ENCODE data around the gene TM4SF4. TPM values are rescaled to one million over a fixed set of nuclear protein-coding genes. Genes with fewer than 3 reads are reported as not detected.

Gene TM4SF4
- total and polyA plus RNA-seq, 5 experiments from 2014 or later: not detected

DNA sequence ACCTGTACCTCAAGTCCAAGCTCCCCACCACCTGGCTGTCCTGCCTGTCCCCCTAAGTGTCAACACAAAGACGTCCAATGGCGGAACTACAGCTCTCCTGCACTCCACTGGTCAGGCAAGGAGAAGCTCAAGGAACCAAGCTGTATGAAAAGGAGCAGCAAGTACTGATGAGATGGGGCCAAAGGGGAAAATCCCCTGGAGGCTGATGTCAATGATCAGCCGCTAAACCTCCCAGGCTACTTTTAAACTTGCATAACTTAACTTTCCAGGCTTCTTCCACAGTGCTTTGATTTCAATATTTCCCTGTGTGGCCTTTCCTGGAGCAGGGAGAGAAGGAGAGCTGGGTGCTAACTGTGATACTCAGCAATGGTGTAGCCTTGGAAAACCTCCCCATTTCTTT is 35.0 kb downstream of the TM4SF4 start:
- Mint-ChIP-seq H3K27me3 (peaks cover 12 to 35% (median 16%) of the 10 kb centered on the region in 5 donors), H3K4me1 (peaks cover 4 to 15% (median 15%) of the 10 kb centered on the region in 4 donors), H3K36me3 (no peaks in the 10 kb centered on the region), H3K9me3 (no peaks in the 10 kb centered on the region), H3K4me3 (no peak overlapping the region), H3K27ac (no peak overlapping the region)
- ATAC-seq (no peak), DNase-seq (no peak)
- POLR2A ChIA-PET: no interaction called here

DNA sequence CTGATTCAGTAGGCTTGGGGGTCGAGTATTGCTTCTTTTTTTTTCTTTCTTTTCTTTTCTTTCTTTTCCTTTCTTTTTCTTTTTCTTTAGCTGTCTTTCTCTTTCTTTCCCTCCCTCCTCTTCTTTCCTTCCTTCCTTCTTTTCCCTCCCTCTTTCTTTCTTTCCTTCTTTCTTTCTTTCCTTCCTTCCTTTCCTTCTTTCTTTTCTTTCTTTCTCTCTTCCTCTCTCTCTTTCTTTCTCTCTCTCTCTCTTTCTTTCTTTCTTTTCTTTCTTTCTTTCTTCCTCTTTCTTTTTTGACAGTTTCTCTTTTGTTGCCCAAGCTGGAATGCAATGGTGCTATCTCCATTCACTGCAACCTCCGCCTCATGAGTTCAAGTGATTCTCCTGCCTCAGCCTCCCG is 36.0 kb downstream of the TM4SF4 start:
- no peak for ATAC-seq
- H3K36me3 Mint-ChIP-seq: no peaks in the 10 kb centered on the region
- peaks cover 12 to 37% (median 18%) of the 10 kb centered on the region in 5 donors for H3K27me3 Mint-ChIP-seq
- H3K4me3 Mint-ChIP-seq: no peak overlapping the region
- H3K4me1 Mint-ChIP-seq: peaks cover 4 to 15% (median 15%) of the 10 kb centered on the region in 4 donors
- POLR2A ChIA-PET: no interaction called here
- DNase-seq: no peak
- no peaks in the 10 kb centered on the region for H3K9me3 Mint-ChIP-seq
- H3K27ac Mint-ChIP-seq: no peak overlapping the region

DNA sequence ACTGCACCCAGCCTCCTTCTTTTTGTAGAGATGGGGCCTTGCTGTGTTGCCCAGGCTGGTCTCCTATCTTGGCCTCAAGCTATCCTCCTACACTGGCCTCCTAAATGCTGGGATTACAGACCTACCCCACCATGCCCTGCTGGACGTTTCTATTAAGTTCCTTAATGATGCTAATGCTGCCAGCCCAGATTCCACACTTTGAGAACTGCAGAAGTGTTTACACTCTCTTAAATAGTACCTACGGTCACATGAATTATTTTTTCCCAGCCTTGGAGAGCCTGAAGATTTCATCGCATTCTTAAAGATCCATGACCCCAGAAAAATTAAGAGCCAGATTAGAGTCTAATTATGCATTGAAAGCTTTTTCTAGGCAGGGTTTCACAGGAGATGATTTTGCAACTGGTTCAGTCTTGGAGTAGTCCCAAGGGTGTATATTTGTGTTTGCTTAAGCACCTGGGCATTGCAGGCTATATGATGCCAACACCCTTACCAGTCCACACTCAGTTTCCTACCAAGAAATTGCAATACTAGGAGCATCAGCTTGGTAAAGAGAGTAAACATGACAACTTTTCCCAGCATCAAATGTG is 36.6 kb downstream of the TM4SF4 start:
- H3K4me3 Mint-ChIP-seq: no peak overlapping the region
- DNase-seq (no peak), ATAC-seq (no peak)
- peaks cover 4 to 15% (median 15%) of the 10 kb centered on the region in 4 donors for H3K4me1 Mint-ChIP-seq
- peaks cover 12 to 37% (median 18%) of the 10 kb centered on the region in 5 donors for H3K27me3 Mint-ChIP-seq
- H3K9me3 Mint-ChIP-seq: no peaks in the 10 kb centered on the region
- H3K27ac Mint-ChIP-seq: no peak overlapping the region
- H3K36me3 Mint-ChIP-seq: no peaks in the 10 kb centered on the region
- POLR2A ChIA-PET: no interaction called here

DNA sequence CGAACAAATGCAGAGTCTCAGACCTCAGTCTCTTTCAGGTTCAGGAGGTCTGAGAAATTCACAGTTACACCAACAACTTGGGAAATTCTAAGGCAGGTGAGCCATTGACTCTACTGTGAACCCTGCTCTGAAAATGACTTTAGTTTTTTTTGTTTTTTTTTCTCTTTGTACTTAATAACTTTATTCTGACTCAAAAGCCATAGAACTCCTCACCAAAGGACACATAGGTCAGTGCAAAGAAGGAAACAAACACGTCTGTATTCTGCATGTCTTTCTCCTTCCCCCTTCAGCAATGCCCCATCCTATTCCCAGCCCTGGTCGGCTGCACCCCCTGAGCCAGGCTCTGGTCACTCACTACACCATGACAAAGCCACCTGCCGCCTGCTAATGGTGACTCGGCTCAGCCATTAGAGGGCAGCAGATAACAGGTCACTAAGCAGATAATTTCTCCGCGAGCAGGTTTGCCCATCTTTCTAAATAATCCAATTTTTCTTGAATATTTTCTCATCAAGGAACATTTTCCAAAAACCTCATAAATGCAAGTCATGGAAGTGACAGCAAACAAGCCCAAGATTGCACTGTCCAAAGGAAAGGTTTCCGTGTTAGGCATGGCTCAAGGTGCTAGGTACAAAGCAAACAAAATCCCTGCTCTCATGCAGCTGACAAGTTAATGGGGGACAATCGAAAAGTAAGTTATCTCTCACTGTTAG is 37.7 kb downstream of the TM4SF4 start:
- no peak for ATAC-seq
- Mint-ChIP-seq H3K27ac (no peak overlapping the region), H3K4me1 (peaks cover 4 to 15% (median 15%) of the 10 kb centered on the region in 4 donors), H3K9me3 (no peaks in the 10 kb centered on the region), H3K36me3 (no peaks in the 10 kb centered on the region), H3K4me3 (no peak overlapping the region), H3K27me3 (peaks cover 10 to 32% (median 18%) of the 10 kb centered on the region in 5 donors)
- POLR2A ChIA-PET: no interaction called here
- peak in 1 of 10 donors; percentile 5 for DNase-seq

DNA sequence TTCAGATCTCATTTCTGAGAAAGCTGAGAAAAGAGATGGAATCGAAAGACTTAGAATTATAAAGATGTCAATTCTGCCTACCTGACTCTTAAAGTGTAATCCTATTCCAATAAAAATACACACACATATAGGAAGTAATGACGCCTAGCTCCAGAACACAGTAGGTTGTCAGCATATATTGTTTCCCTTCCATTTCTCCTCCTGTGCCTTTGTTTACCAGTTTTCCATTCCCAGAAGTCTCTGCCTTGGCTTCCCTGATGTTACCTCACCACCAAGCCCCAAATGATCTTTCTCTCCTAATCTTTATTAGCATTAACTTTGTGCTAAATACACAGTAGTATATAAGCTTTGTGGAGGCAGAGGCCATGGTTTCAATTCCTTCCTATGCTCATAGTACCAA is 40.0 kb downstream of the TM4SF4 start:
- H3K4me3 Mint-ChIP-seq: no peak overlapping the region

DNA sequence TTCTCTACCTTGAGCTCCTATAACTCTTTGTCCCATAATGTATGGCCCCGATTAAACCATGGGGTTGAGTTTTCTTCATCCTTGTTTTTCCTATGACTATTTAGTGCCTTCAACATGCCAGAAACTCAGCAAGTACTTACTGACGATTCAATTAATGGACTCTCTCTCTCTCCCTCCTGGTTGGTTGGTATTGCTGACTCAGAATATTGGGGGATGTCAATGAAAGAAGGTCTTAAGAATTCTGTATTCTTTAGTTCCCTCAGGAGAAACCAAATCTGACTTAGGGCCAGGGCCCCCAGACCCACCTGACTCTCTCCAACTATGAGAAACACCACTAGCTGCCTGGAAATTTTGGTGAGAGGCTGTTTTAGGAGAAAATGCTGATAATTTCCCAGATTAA is 40.8 kb downstream of the TM4SF4 start:
- no peaks in the 10 kb centered on the region for H3K36me3 Mint-ChIP-seq
- ATAC-seq (no peak), DNase-seq (no peak)
- no peak overlapping the region for H3K27ac Mint-ChIP-seq
- POLR2A ChIA-PET: no interaction called here
- peaks cover 7 to 26% (median 15%) of the 10 kb centered on the region in 5 donors for H3K27me3 Mint-ChIP-seq
- no peaks in the 10 kb centered on the region for H3K9me3 Mint-ChIP-seq
- H3K4me1 Mint-ChIP-seq: peaks cover 2 to 8% (median 5%) of the 10 kb centered on the region in 4 donors
- no peak overlapping the region for H3K4me3 Mint-ChIP-seq

More for the DNA sequence above, 40.0 kb downstream of the TM4SF4 start:
- Mint-ChIP-seq H3K27ac (no peak overlapping the region), H3K27me3 (peaks cover 7 to 29% (median 18%) of the 10 kb centered on the region in 5 donors), H3K9me3 (no peaks in the 10 kb centered on the region), H3K4me1 (peaks cover 2 to 8% (median 5%) of the 10 kb centered on the region in 4 donors), H3K36me3 (no peaks in the 10 kb centered on the region)
- DNase-seq: no peak
- ATAC-seq: no peak
- POLR2A ChIA-PET: no interaction called here

DNA sequence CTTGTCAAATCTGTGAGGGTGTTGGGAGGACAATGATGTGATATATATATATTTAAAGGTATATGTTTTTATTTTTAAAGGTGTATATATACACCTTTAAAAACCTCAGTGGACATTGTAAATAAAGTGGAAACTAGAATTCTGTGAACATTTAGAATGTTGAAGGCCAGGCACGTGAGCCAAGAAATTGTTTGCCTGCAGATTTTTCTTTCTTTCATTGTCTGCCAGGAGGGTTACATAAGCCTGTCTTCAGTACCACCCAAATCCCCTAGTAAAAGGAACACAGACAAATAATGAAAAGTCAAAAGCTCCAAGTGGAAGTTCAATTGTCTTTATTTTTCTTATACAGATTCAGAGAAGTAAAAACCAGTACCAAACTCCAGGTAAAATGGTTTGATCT is 42.4 kb downstream of the TM4SF4 start:
- Mint-ChIP-seq H3K4me3 (no peak overlapping the region), H3K36me3 (no peaks in the 10 kb centered on the region), H3K27ac (no peak overlapping the region)

DNA sequence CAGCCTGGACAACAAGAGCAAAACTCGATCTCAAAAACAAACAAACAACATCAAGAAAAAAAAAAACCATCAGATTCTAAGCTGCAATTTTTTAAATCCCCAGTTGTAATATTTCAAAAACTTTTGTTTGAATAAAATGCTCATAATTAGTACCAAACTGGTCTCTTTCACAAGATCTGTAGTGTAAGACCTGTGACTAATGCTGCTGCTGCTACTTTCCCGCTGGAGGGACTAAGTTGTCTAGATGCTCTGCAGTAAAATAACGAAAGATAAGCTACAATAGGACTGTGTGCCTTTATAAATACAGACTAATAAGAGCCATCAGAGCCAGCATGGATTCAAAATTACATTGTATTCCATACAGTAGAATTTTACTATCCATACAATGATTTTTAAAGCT is 45.4 kb downstream of the TM4SF4 start:
- no peak overlapping the region for H3K4me3 Mint-ChIP-seq
- no peak overlapping the region for H3K27ac Mint-ChIP-seq
- ATAC-seq (no peak), DNase-seq (no peak)
- H3K9me3 Mint-ChIP-seq: no peaks in the 10 kb centered on the region
- H3K4me1 Mint-ChIP-seq: no peaks in the 10 kb centered on the region
- POLR2A ChIA-PET: no interaction called here
- peaks cover 4 to 10% (median 7%) of the 10 kb centered on the region in 5 donors for H3K27me3 Mint-ChIP-seq
- no peaks in the 10 kb centered on the region for H3K36me3 Mint-ChIP-seq

More for the DNA sequence above, 42.4 kb downstream of the TM4SF4 start:
- no peak for ATAC-seq
- DNase-seq: no peak
- Mint-ChIP-seq H3K9me3 (no peaks in the 10 kb centered on the region), H3K27me3 (peaks cover 3 to 14% (median 9%) of the 10 kb centered on the region in 5 donors), H3K4me1 (peaks cover 0 to 8% (median 5%) of the 10 kb centered on the region in 4 donors)
- POLR2A ChIA-PET: no interaction called here

DNA sequence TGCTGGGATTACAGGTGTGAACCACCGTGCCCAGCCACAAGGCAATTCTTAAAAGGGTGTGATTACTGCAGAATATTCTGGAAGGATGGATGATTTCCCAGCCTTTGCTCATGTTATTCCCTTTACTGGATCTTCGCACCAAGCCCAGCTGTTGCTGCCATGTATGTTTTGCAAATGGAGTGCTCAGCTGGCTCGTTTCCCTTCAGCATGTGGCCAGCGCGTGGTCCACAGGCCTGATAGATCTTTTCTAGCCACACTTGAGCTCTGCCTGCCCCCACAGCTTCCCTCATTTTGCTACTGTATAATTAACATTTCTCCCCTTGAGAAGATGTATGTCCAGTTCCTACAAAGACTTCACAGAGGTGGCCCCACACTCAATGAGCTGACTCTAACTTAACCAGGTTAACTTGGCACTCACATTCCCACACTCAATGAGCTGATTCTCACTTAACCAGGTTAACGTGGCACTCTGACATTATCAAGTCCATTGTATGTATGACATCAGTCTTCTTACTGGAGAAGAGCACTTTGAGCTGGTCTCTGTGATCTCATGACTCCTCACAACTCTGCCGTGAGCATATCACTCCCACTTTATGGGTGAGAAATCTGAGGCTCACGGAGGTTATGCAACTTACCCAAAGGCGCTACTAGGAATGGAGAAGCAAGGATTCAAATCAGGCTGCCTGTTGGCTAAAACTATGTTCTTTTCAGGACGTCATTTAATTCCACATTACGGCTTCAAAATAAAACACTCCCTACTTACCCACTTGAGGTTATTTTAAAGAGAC is 49.2 kb downstream of the TM4SF4 start:
- no peak for ATAC-seq
- H3K27me3 Mint-ChIP-seq: peaks cover 3 to 10% (median 7%) of the 10 kb centered on the region in 5 donors
- H3K9me3 Mint-ChIP-seq: no peaks in the 10 kb centered on the region
- H3K27ac Mint-ChIP-seq: no peak overlapping the region
- H3K4me3 Mint-ChIP-seq: no peak overlapping the region
- POLR2A ChIA-PET: no interaction called here
- no peaks in the 10 kb centered on the region for H3K36me3 Mint-ChIP-seq
- peaks cover 0 to 9% (median 0%) of the 10 kb centered on the region in 4 donors for H3K4me1 Mint-ChIP-seq
- no peak for DNase-seq

DNA sequence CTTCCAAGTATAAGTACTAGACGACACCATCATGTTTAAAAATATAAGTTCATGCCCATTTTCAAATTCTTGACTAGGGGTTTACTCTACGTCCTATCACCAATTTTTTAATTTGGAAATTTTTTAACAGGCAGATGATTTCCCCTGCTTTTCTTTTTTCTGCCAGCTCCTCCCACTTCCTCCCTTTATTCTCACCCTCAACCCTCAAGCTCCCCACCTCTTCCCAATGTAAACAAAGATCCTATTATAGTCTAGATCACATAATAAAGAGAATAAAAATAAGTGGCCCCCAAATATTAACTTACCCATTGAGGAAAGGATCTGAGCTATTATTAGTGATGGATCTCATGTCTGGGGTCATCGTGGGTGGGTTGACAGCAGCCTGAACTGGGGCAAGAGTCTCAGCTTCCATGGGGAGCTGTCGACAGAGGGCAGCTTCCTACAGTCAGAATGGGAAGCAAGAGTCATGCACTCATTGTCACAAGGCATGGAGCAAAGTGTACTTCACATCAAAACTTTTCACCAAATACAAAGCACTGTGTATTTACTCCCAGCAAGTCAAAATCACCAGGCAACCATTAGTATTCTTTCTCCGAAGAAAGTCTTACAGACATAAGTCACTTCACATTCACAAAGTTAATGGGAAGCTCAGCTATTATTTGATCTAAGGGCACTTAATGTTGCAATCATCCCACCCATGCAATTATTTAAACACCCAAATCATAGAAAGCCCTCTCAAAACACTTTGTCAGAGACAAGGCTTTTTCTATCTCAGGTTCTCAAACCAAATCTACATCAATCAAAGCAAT is 53.2 kb downstream of the TM4SF4 start:
- H3K27ac Mint-ChIP-seq: no peak overlapping the region
- ATAC-seq: no peak
- no peaks in the 10 kb centered on the region for H3K36me3 Mint-ChIP-seq
- H3K27me3 Mint-ChIP-seq: peaks cover 4 to 10% (median 7%) of the 10 kb centered on the region in 5 donors
- POLR2A ChIA-PET: no interaction called here
- peaks cover 0 to 15% (median 0%) of the 10 kb centered on the region in 4 donors for H3K4me1 Mint-ChIP-seq
- DNase-seq: no peak
- no peak overlapping the region for H3K4me3 Mint-ChIP-seq
- H3K9me3 Mint-ChIP-seq: no peaks in the 10 kb centered on the region

DNA sequence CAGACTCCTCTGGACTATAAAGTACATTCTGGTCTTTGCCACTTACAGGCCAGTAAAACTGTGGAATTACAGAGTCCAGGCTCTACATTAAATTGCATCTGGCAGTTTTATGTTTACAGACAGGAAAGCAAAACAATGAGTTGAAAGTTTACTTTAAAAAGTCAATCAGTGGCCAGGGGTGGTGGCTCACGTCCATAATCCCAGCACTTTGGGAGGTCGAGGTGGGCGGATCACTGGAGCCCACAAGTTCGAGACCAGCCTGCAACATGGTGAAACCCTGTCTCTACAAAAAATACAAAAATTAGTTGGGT is 53.8 kb downstream of the TM4SF4 start:
- no peaks in the 10 kb centered on the region for H3K9me3 Mint-ChIP-seq
- peaks cover 4 to 10% (median 7%) of the 10 kb centered on the region in 5 donors for H3K27me3 Mint-ChIP-seq
- DNase-seq (no peak), ATAC-seq (no peak)
- no peak overlapping the region for H3K27ac Mint-ChIP-seq
- POLR2A ChIA-PET: no interaction called here
- H3K4me3 Mint-ChIP-seq: no peak overlapping the region
- no peaks in the 10 kb centered on the region for H3K36me3 Mint-ChIP-seq
- peaks cover 0 to 20% (median 1%) of the 10 kb centered on the region in 4 donors for H3K4me1 Mint-ChIP-seq

DNA sequence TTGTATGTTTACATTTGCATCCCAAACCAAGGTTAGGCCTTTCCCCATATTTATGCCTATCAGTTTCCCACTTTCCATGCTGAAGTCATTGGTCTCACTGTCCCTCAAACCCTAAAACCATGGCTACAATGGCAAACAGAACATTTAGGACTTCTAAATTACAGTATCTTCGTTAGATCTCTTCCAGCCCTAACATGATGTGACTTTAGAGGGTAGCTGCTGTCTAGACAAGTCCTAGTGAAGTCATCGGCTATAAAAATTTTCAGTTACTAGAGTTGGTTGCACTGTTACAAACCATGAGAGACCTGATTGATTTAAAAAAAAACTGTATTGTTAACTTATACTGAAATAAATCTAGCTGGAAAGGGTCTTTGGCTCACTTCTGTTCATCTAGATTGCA is 54.6 kb downstream of the TM4SF4 start:
- H3K4me3 Mint-ChIP-seq: no peak overlapping the region
- ATAC-seq: no peak
- no peak for DNase-seq
- H3K36me3 Mint-ChIP-seq: no peaks in the 10 kb centered on the region
- peaks cover 0 to 20% (median 1%) of the 10 kb centered on the region in 4 donors for H3K4me1 Mint-ChIP-seq
- no peaks in the 10 kb centered on the region for H3K9me3 Mint-ChIP-seq
- POLR2A ChIA-PET: no interaction called here
- peaks cover 1 to 13% (median 6%) of the 10 kb centered on the region in 5 donors for H3K27me3 Mint-ChIP-seq
- H3K27ac Mint-ChIP-seq: no peak overlapping the region

Data from naive thymus-derived CD8-positive, alpha-beta T cell (primary cell).